Activated gamma-delta T cell treated with anti-CD3 and anti-CD28 coated beads, Interleukin-2, amount 50 U/mL, for 16 hours (primary cell): ENCODE data around the gene CLPTM1.
"Not testable (repeated sequence)": the region's sequence is repeated elsewhere in the genome, so short reads cannot be mapped to it uniquely, and the experiment has no call there.

Experiments used
- DNase-seq: peaks from one replicate; pipeline ENCODE4 v3.0.0-alpha.2; 2020; ENCODE audit warnings: low read depth

The CLPTM1 gene, protein sequence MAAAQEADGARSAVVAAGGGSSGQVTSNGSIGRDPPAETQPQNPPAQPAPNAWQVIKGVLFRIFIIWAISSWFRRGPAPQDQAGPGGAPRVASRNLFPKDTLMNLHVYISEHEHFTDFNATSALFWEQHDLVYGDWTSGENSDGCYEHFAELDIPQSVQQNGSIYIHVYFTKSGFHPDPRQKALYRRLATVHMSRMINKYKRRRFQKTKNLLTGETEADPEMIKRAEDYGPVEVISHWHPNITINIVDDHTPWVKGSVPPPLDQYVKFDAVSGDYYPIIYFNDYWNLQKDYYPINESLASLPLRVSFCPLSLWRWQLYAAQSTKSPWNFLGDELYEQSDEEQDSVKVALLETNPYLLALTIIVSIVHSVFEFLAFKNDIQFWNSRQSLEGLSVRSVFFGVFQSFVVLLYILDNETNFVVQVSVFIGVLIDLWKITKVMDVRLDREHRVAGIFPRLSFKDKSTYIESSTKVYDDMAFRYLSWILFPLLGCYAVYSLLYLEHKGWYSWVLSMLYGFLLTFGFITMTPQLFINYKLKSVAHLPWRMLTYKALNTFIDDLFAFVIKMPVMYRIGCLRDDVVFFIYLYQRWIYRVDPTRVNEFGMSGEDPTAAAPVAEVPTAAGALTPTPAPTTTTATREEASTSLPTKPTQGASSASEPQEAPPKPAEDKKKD

DNA sequence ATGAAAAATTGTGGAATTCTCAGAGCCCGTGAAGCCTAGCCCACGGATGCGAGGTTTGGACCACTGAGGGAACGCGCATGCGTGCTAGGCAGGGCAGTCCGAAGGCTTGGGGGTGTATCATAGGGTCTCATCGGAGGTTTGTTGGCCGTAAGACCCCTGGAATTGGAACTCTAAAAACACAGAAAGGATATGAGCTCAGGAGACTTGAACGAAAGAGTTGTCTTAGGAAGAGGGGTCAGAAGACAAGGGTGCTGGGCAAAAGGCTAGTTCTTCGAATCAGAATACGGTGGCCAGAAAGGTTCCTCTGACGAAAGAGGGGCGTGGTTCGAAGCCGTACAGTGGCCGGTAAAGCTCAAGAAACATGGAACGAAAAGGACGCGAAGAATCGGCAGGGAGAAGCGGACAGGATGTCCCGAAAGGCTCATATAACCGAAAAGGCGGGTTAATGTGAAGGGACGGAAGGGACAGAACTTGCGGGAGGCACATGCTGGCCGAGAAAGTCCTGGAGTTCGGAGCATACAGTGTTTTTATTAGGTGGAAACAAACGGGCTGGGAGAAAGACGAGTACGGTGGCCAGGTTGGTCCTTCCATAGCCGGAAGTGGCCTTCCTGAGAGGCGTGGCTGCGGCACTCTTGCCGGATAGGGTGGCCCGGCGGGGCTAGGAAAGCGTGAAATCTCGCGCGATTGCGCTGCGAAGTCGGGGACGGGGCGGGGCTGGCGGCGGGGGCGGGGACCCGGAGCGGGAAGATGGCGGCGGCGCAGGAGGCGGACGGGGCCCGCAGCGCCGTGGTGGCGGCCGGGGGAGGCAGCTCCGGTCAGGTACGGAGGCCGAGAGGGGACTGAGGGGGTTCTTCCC, at the start of gene CLPTM1:
TSS of gene CLPTM1 (plus strand) at position 732 of the 856 bp plus-strand sequence. CDS start at position 748, 16 bp downstream.
- peak; percentile 93 for DNase-seq

DNA sequence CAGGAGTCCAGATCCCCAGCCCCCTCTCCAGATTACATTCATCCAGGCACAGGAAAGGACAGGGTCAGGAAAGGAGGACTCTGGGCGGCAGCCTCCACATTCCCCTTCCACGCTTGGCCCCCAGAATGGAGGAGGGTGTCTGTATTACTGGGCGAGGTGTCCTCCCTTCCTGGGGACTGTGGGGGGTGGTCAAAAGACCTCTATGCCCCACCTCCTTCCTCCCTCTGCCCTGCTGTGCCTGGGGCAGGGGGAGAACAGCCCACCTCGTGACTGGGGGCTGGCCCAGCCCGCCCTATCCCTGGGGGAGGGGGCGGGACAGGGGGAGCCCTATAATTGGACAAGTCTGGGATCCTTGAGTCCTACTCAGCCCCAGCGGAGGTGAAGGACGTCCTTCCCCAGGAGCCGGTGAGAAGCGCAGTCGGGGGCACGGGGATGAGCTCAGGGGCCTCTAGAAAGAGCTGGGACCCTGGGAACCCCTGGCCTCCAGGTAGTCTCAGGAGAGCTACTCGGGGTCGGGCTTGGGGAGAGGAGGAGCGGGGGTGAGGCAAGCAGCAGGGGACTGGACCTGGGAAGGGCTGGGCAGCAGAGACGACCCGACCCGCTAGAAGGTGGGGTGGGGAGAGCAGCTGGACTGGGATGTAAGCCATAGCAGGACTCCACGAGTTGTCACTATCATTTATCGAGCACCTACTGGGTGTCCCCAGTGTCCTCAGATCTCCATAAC, 49.6 kb upstream of the CLPTM1 start, which contains the start of gene APOE:
TSS of gene APOE (plus strand) at position 360 of the 724 bp plus-strand sequence. CDS start 829 bp downstream, outside the sequence.
- no peak for DNase-seq

DNA sequence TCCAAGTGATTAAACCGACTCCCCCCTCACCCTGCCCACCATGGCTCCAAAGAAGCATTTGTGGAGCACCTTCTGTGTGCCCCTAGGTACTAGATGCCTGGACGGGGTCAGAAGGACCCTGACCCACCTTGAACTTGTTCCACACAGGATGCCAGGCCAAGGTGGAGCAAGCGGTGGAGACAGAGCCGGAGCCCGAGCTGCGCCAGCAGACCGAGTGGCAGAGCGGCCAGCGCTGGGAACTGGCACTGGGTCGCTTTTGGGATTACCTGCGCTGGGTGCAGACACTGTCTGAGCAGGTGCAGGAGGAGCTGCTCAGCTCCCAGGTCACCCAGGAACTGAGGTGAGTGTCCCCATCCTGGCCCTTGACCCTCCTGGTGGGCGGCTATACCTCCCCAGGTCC, 47.6 kb upstream of the CLPTM1 start:
- DNase-seq = no peak

DNA sequence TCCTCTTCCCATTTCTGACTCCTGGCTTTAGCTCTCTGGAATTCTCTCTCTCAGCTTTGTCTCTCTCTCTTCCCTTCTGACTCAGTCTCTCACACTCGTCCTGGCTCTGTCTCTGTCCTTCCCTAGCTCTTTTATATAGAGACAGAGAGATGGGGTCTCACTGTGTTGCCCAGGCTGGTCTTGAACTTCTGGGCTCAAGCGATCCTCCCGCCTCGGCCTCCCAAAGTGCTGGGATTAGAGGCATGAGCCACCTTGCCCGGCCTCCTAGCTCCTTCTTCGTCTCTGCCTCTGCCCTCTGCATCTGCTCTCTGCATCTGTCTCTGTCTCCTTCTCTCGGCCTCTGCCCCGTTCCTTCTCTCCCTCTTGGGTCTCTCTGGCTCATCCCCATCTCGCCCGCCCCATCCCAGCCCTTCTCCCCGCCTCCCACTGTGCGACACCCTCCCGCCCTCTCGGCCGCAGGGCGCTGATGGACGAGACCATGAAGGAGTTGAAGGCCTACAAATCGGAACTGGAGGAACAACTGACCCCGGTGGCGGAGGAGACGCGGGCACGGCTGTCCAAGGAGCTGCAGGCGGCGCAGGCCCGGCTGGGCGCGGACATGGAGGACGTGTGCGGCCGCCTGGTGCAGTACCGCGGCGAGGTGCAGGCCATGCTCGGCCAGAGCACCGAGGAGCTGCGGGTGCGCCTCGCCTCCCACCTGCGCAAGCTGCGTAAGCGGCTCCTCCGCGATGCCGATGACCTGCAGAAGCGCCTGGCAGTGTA, 46.9 kb upstream of the CLPTM1 start:
- DNase-seq = no peak

DNA sequence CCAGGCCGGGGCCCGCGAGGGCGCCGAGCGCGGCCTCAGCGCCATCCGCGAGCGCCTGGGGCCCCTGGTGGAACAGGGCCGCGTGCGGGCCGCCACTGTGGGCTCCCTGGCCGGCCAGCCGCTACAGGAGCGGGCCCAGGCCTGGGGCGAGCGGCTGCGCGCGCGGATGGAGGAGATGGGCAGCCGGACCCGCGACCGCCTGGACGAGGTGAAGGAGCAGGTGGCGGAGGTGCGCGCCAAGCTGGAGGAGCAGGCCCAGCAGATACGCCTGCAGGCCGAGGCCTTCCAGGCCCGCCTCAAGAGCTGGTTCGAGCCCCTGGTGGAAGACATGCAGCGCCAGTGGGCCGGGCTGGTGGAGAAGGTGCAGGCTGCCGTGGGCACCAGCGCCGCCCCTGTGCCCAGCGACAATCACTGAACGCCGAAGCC, 46.3 kb upstream of the CLPTM1 start:
- DNase-seq = no peak

DNA sequence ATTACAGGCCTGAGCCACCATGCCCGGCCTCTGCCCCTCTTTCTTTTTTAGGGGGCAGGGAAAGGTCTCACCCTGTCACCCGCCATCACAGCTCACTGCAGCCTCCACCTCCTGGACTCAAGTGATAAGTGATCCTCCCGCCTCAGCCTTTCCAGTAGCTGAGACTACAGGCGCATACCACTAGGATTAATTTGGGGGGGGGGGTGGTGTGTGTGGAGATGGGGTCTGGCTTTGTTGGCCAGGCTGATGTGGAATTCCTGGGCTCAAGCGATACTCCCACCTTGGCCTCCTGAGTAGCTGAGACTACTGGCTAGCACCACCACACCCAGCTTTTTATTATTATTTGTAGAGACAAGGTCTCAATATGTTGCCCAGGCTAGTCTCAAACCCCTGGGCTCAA, 45.4 kb upstream of the CLPTM1 start:
- DNase-seq = no peak

DNA sequence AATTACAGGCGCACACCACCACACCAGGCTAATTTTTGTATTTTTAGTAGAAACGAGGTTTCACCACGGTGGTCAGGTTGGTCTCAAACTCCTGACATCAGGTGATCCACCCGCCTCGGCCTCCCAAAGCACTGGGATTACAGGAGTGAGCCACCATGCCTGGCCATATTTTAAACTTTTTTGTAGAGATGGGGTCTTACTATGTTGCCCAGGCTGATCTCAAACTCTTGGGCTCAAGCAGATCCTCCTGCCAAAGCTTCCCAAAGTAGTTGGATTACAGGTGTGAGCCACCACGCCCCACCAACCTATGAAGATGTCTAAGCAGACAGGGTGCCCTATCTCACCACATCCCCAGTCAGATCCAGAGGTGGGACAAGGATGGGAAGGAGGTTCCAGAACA, 43.3 kb upstream of the CLPTM1 start:
- not testable (repeated sequence) for DNase-seq

DNA sequence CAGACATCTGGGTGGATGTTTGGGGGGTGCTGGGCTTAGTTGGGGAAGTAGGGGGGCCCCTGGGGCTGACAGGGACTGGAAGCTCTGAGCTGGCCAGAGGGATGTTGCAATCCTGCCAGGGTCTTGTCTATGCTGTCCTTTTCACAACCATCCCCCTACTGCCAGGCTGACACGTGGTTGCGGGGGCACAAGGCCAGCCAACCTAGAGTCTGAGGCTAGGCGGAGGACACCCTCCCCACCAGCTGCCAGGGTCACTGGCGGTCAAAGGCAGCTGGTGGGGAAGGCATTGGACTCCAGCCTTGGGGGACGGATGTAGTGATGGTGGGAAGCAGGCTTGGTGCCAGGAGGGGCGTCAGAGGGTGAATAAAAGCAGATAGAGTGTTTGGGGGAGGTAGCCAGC, 42.3 kb upstream of the CLPTM1 start:
- DNase-seq = no peak

DNA sequence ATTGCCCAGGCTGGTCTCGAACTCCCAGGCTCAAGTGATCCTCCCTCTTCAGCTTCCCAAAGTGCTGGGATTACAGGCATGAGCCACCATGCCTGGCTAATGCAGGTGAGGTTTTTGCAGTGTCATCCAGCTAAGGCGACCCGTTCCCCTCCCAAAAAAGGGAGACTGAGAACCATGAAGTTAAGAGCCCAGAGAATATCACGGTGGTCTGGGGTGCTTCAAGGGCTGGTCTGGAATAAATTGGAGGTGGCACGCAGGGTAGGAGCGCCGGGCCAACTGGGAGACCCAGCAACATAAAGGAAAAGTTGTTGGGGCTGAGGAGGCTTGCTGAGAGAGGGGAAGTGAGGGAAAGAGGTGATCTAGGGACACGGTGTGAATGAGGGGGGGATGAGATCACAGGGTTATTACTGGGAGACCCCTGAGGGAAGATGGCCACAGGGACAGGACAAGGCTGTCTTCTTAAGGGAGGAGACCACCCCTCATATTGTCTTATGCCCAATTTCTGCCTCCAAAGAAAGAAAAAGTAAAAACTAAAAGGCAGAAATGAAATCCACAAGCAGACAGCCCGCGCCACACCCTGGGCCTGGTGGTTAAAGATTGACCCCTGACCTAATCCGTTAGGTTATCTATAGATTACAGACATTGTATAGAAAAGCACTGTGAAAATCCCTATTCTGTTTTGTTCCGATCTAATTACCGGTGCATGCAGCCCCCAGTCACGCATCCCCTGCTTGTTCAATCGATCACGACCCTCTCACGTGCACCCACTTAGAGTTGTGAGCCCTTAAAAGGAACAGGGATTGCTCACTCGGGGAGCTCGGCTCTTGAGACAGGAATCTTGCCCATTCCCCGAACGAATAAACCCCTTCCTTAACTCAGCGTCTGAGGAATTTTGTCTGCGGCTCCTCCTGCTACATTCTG, 41.4 kb upstream of the CLPTM1 start:
- not testable (repeated sequence) for DNase-seq

DNA sequence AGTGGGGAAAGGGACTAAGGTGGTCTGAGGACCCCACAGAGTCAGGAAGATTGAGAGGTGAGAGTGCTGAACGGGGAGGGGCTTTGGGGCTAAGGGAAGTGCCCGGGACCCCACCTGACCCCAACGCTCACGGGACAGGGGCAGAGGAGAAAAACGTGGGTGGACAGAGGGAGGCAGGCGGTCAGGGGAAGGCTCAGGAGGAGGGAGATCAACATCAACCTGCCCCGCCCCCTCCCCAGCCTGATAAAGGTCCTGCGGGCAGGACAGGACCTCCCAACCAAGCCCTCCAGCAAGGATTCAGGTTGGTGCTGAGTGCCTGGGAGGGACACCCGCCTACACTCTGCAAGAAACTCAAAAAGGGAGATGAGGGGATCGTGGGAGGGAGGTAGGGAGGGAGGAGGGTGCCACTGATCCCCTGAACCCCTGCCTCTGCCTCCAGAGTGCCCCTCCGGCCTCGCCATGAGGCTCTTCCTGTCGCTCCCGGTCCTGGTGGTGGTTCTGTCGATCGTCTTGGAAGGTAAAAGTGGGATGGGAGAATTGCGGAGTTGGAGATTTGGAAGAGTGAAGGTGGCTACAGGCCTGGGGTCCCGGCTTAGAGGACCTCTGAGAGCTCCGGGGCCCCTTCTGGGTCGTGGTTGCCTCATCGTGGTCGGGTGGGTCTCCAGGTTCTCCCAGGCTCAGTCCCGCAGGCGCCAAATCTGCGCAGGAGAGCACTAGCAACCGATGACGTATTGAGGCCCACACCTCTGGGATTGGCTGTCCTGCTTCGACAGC, 40.6 kb upstream of the CLPTM1 start, which contains the start of gene APOC1:
TSS of gene APOC1 (plus strand) at position 176 of the 774 bp plus-strand sequence. CDS start at position 460, 284 bp downstream.
- peak; percentile 52 for DNase-seq

DNA sequence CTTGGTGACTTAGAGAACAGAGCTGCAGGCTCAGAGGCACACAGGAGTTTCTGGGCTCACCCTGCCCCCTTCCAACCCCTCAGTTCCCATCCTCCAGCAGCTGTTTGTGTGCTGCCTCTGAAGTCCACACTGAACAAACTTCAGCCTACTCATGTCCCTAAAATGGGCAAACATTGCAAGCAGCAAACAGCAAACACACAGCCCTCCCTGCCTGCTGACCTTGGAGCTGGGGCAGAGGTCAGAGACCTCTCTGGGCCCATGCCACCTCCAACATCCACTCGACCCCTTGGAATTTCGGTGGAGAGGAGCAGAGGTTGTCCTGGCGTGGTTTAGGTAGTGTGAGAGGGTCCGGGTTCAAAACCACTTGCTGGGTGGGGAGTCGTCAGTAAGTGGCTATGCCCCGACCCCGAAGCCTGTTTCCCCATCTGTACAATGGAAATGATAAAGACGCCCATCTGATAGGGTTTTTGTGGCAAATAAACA, 30.9 kb upstream of the CLPTM1 start:
- DNase-seq = no peak

DNA sequence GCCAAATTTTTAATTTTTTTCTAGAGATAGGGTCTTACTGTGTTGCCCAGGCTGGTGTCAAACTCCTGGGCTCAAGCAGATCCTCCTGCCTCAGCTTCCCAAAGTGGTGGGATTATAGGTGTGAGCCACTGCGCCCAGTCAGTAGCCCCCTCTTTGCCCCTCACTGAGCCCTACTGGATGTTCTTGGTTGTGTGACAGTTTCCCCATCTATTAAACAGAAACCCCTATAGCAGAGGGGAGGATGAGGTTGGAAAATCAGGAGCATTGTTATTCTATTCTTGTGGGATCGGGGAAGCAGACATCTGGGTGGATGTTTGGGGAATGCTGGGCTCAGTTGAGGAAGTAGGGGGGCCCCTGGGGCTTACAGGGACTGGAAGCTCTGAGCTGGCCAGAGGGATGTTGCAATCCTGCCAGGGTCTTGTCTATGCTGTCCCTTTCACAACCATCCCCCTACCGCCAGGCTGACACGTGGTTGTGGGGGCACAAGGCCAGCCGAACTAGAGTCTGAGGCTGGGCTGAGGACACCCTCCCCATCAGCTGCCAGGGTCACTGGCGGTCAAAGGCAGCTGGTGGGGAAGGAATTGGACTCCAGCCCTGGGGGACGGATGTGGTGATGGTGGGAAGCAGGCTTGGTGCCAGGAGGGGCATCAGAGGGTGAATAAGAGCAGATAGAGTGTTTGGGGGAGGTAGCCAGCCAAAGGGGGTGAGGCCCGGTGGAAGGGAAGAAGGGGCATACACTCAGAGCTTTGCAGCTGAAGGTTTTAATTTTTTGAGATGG, 29.9 kb upstream of the CLPTM1 start:
- DNase-seq = no peak

DNA sequence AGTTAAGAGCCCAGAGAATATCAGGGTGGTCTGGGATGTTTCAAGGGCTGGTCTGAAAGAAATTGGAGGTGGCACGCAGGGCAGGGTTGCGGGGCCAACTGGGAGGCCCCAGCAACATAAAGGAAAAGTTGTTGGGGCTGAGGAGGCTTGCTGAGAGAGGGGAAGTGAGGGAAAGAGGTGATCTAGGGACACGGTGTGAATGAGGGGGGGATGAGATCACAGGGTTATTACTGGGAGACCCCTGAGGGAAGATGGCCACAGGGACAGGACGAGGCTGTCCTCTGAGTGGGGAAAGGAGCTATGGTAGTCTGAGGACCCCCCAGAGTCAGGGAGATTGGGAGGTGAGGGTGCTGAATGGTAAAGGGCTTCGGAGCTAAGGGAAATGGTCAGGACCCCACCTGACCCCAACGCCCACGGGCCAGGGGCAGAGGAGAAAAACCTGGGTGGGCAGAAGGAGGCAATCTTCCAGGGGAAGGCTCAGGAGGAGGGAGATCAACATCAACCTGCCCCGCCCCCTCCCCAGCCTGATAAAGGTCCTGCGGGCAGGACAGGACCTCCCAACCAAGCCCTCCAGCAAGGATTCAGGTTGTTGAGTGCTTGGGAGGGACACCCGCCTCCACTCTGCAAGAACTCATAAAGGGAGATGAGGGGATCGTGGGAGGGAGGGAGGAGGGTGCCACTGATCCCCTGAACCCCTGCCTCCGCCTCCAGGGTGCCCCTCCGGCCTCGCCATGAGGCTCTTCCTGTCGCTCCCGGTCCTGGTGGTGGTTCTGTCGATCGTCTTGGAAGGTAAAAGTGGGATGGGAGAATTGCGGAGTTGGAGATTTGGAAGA, 28.7 kb upstream of the CLPTM1 start:
- DNase-seq = not testable (repeated sequence)

DNA sequence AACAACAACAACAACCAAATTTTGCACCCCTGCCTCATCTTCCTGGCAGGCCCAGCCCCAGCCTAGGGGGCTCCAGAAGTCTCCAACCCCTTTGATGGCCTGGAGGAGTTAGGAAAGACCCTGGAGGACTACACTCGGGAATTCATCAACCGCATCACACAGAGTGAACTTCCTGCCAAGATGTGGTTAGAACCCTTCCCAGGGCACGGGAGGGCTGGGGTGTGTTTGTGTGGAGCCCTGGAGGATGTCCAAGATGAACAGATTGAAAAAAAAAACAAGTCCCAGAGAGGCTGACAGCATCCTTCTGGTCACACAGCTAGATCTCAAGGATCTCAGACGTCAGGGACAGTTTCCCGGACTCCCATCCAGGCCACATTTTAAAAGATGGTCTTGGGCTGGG, 27.4 kb upstream of the CLPTM1 start:
- DNase-seq = no peak

DNA sequence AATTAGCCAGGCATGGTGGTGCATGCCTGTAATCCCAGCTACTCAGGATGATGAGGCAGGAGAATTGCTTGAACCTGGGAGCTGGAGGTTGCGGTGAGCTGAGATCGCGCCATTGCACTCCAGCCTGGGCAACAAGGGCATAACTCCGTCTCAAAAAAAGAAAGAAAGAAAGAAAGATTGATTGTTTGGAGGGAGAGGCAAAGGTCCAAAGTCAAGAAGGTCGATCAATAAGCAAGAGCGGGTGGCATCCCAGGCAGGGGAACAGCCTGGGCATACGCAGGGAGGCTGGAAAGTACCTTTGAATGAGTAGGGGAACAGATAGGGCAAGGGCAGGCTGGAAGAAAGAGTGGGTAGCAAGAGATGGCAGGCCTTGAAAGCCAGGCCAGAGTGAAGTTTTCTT, 25.1 kb upstream of the CLPTM1 start:
- no peak for DNase-seq

DNA sequence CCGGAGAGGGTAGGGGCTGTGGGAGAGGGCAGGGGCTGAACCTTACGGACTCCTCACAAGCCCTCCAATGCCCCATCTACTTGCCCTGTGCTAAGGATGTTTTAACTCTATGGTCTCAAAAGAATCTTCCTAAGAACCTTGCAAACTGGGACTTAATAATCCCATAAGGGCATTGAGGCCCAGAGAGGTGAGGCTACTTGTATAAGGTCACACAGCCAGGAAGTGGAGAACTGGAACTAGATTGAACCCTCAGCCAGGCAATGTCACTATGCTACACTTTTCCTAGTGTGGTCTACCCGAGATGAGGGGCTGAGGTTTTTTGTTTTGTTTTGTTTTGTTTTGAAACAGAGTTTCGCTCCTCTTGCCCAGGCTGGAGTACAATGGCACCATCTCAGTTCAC, 23.6 kb upstream of the CLPTM1 start:
- DNase-seq = no peak

DNA sequence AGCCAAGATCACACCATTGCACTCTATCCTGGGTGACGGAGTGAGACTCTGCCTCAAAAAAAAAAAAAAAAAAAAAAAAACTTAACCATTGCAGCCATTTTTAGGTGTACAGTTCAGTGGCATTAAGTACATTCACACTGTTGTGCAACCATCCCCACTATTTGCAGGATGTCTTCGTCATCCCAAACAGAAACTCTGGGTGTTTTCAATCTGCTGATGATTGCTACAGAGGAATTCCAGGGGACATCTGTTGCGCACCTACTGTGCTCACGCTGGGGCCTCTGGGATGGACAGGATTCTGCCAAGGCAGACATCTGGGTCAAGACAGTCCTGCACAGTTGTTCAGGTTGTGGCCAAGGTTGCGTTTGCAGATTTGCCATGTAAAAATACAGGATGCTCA, 15.5 kb upstream of the CLPTM1 start:
- DNase-seq = no peak
